BLaER1 treated with 17β-estradiol and CSF1 and Interleukin-3, amounts not matched to agents 10 nM and 100 nM (cell line): ENCODE measurements around the gene COL23A1.

Source experiments
- H3K27ac ChIP-seq, 11 experiments: shearing (Covaris generic); formaldehyde crosslinking; 2 replicates each; pipeline ENCODE4 v1.8.1; 2022
- H3K27me3 ChIP-seq, 11 experiments: shearing (Covaris generic); formaldehyde crosslinking; 2 replicates each; pipeline ENCODE4 v1.8.1; 2022
- H3K36me3 ChIP-seq, 11 experiments: shearing (Covaris generic); formaldehyde crosslinking; 2 replicates each; pipeline ENCODE4 v1.8.1; 2022
- H3K4me1 ChIP-seq, 10 experiments: shearing (Covaris generic); formaldehyde crosslinking; 2 replicates each; pipeline ENCODE4 v1.8.1; 2022
- H3K4me2 ChIP-seq, 11 experiments: shearing (Covaris generic); formaldehyde crosslinking; 2 replicates each; pipeline ENCODE4 v1.8.1; 2022
- H3K4me3 ChIP-seq, 10 experiments: shearing (Covaris generic); formaldehyde crosslinking; 2 replicates each; pipeline ENCODE4 v1.8.1; 2022
- H3K9ac ChIP-seq, 11 experiments: shearing (Covaris generic); formaldehyde crosslinking; 2 replicates each; pipeline ENCODE4 v1.8.1; 2022
- H3K9me3 ChIP-seq, 11 experiments: shearing (Covaris generic); formaldehyde crosslinking; replicated peaks in 1 of 11; 2 replicates each; pipeline ENCODE4 v1.8.1; 2022
- H4K20me1 ChIP-seq, 11 experiments: shearing (Covaris generic); formaldehyde crosslinking; 2 replicates each; pipeline ENCODE4 v1.8.1; 2022
- Cebpa-rat ChIP-seq, 11 experiments: shearing (Covaris generic); IDR thresholded peaks; 2 replicates each; pipeline ENCODE4 v1.8.1; 2022

The COL23A1 gene

DNA sequence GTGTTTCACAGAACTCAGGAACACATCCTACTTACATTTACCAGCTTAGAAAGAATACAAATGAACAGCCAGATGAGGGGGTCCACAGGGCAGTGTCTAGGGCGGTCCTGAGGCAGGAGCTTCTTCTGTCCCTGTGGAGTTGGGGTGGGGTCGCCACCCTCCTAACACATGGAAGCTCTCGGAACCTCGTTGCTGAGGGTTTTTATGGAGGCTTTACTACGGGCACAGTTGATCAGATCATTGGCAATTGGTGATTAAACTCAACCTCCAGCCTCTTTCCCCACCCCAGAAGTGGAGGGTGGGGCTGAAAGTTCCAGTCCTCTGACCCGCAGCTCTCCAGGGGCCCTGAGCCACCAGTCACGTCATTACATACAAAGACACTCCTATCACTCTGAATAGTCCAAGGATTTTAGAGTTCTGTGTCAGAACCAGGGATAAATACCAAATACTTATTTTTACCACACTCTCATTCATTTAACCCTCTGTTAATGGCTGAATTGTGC, 156.9 kb downstream of the COL23A1 start:
- no peak for TF ChIP-seq Cebpa-rat (IDR thresholded peaks at IDR 0.05)
- Histone ChIP-seq H3K9ac (0 out of 22 replicates have a peak overlapping the region, but pooled peaks of 1 of the 11 experiments have one; percentile 52), H3K36me3 (no peaks in the 10 kb centered on the region), H3K9me3 (peaks cover 0 to 7% (median 0%) of the 10 kb centered on the region in 11 experiments; a peak in 3 of 22 replicates), H3K27me3 (peaks cover 0 to 14% (median 0%) of the 10 kb centered on the region in 11 experiments; a peak in 2 of 22 replicates), H4K20me1 (no peaks in the 10 kb centered on the region), H3K27ac (peak overlapping the region in 7 of 11 experiments; percentile 48 to 65 (median 57); a peak in 13 of 22 replicates), H3K4me2 (peak overlapping the region; percentile 61 to 98 (median 90)), H3K4me3 (no peak overlapping the region), H3K4me1 (peaks cover 35 to 70% (median 63%) of the 10 kb centered on the region in 10 experiments)

DNA sequence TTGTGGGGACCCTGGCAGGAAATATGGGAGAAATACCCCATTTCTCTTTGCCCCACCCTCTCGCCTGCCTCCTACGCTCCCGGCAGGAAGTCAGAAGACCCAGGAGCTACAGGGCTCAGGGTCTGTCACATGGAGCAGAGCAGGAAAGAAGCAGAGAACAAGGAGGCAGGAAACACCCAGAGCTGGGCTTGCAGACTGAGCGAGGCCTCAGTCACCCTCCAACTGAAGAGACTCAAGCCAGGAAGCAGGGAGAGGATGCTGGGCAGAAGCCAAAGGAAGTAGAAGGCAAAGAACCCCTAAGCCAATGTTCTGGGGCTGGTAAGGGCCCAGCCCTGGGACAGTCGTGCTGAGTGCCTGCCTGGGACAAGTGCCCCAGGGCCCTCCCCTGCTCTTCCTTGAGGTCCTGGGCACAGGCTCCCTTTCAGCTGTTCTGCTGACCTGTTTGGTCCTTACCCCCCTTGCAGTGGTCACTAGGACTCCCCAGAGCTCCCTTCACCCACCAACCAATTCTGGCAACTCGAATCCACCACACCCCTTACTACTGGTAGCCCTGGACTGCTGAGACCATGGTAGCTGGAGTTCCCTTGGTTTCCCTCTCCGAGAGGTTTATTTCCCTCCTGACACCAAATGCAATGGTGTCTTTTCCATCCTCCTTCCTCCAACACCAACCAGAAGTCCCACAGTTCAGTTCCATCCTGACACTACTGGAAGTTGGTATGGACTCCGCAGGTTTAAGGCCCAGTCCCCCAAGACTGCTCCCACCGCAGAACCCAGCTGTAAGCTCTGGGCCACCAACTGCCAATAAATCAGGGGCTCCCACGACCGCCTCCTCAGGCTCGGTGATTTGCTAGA, 157.5 kb downstream of the COL23A1 start:
- H3K9me3 ChIP-seq = peaks cover 0 to 7% (median 0%) of the 10 kb centered on the region in 11 experiments; a peak in 3 of 22 replicates
- peaks cover 0 to 14% (median 0%) of the 10 kb centered on the region in 11 experiments; a peak in 2 of 22 replicates for H3K27me3 ChIP-seq
- H3K4me2 ChIP-seq = peak overlapping the region; percentile 61 to 98 (median 90)
- peaks cover 35 to 65% (median 57%) of the 10 kb centered on the region in 10 experiments for H3K4me1 ChIP-seq
- H3K36me3 ChIP-seq = no peaks in the 10 kb centered on the region
- peak overlapping the region in 6 of 11 experiments; percentile 3 to 21 (median 11); a peak in 4 of 22 replicates for H3K9ac ChIP-seq
- no peaks in the 10 kb centered on the region for H4K20me1 ChIP-seq
- TF ChIP-seq Cebpa-rat (IDR thresholded peaks at IDR 0.05) = no peak
- no peak overlapping the region for H3K4me3 ChIP-seq
- peak overlapping the region in 9 of 11 experiments; percentile 12 to 65 (median 54); a peak in 17 of 22 replicates for H3K27ac ChIP-seq

DNA sequence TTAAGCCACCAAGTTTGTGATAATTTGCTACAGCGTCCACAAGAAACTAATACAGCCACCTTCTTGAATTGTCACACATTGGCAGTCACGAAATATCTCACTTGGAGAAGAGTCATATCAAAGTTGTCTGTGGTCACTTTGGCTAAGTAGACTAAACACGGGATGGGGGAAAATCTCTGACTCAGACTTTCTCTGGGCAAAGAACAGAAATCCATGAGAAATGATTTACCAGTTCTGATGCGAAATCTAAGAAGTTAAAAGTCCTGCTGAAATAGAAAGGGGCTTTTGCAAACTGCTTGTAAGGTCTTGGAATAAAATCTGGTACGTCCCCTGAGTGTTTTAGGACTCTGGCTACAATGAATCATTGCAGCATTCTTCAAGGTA, 158.4 kb downstream of the COL23A1 start:
- H3K9me3 ChIP-seq = peaks cover 0 to 7% (median 0%) of the 10 kb centered on the region in 11 experiments; a peak in 3 of 22 replicates
- peaks cover 35 to 56% (median 48%) of the 10 kb centered on the region in 10 experiments for H3K4me1 ChIP-seq
- H3K4me2 ChIP-seq = peak overlapping the region in 9 of 11 experiments; percentile 80 to 98 (median 90); a peak in 11 of 22 replicates
- H3K4me3 ChIP-seq = no peak overlapping the region
- H3K27me3 ChIP-seq = peaks cover 0 to 14% (median 0%) of the 10 kb centered on the region in 11 experiments; a peak in 2 of 22 replicates
- H3K9ac ChIP-seq = no peak overlapping the region; a peak in 1 of 22 replicates
- no peak for TF ChIP-seq Cebpa-rat (IDR thresholded peaks at IDR 0.05)
- H3K36me3 ChIP-seq = no peaks in the 10 kb centered on the region
- H3K27ac ChIP-seq = no peak overlapping the region; a peak in 1 of 22 replicates
- H4K20me1 ChIP-seq = no peaks in the 10 kb centered on the region

DNA sequence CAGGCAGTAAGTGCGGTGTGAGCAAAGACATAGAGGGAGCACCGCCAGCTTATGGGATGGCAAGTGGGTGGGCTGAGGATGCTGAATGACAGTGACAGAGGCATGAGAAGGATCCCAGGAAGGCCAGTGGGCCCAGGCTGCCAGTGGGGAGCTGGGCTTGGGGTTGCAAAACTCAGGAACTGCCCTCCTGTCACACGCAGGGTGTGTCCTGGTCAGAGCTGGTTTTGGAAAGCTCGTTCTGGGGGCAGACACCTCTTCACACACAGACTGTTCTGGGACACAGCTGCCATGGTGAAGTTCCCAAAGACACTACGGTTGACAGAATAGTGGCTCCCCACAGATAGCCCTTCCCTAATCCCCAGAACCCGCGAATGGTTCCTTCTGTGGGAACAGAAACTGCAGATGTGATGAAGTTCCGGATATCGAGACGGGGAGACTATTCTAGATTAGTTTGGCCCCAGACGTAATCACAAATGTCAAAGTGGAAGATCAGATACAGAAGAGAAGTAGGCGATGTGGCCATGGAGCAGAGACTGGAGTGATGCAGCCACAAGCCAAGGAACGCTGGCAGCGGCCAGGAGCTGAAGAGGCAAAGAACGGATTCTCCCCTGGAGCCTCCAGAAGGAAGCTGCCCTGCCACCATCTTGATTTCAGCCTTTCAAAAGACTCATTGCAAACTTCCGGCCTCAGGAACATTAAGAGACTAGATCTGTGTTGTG, 159.0 kb downstream of the COL23A1 start:
- Histone ChIP-seq H3K4me3 (no peak overlapping the region), H3K9me3 (peaks cover 0 to 7% (median 0%) of the 10 kb centered on the region in 11 experiments; a peak in 3 of 22 replicates), H3K9ac (no peak overlapping the region), H4K20me1 (no peaks in the 10 kb centered on the region), H3K36me3 (no peaks in the 10 kb centered on the region), H3K27ac (no peak overlapping the region), H3K4me2 (no peak overlapping the region; a peak in 1 of 22 replicates), H3K4me1 (peaks cover 35 to 51% (median 44%) of the 10 kb centered on the region in 10 experiments), H3K27me3 (peaks cover 0 to 14% (median 0%) of the 10 kb centered on the region in 11 experiments; a peak in 2 of 22 replicates)
- no peak for TF ChIP-seq Cebpa-rat (IDR thresholded peaks at IDR 0.05)

DNA sequence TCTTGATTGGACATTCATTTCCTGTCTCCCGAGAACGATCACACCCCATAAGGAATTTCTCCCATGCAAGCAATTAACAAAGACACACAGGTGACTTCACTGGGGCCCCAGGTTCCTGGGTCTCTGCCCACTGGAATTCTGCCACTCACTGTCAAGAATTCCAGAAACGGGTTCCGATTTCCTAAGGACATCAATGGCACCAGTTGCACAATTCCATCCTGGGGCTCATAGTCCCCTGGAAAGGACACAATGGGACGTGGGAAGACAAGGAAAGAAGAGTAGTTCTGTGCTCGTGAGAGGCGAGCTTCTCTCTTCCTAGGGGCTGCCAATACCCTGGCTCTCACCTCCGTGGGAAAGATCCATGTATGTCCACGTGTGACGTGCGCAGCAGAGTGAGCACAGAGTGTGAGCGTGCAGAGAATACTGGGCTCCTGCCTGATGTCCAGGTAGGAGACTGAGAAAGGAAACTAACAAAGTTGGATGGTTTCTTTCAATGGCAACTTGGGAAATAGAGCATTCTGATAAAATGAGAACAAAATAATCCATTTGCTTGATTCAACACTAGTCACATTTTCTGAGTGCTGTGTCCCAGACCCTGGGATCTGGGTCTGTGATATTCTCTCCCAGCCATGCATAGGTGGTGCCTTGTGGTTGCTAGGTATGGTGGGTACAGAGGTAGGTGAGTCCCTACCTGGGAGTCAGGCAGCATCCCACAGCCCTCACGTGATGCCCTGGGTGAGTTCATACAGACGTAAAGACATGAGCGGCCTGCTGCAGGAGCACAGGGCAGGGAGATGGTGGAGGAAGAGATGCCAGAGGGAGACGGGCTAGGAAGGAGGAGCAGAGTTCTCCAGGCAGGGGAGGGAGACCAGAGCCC, 159.8 kb downstream of the COL23A1 start:
- H3K4me2 ChIP-seq = no peak overlapping the region
- no peaks in the 10 kb centered on the region for H3K36me3 ChIP-seq
- H3K27me3 ChIP-seq = peaks cover 0 to 8% (median 0%) of the 10 kb centered on the region in 11 experiments; a peak in 2 of 22 replicates
- H3K9ac ChIP-seq = no peak overlapping the region
- H3K4me1 ChIP-seq = peaks cover 30 to 43% (median 36%) of the 10 kb centered on the region in 10 experiments
- no peak overlapping the region for H3K4me3 ChIP-seq
- TF ChIP-seq Cebpa-rat (IDR thresholded peaks at IDR 0.05) = no peak
- no peak overlapping the region for H3K27ac ChIP-seq
- H3K9me3 ChIP-seq = peaks cover 0 to 7% (median 0%) of the 10 kb centered on the region in 11 experiments; a peak in 3 of 22 replicates
- no peaks in the 10 kb centered on the region for H4K20me1 ChIP-seq

DNA sequence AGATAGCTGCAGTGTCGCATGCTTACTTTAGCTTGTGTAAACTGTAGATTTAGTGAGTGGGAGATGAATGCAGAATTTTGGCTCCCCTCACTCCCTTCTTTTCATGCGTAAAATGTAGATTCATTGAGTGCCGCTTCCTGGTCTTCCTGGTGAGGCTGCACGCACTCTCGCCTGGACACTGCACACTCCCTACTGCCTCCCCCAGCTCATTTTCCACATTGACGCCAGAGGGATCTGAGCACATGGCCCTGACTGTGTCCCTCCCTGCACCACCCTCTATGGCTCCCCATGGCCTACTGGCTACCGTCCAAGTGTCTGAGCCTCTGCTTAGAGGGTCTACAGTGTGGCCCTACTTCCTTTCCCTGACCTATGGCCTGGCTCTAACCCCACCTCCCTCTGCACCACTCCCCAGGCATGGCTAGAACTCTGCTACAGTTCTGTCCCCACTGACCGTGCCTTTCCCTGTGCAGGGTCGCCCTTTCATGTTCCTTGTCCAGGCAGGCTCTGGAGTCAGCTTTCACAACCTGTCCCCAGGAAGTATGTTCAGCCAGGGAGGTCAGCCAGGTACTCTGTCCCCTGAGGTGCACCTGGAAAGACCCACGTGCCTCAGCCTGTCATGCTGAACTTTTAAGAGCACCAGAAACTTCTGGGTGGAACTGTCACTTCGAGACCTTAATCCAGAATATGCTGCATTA, 160.6 kb downstream of the COL23A1 start:
- H3K4me2 ChIP-seq = no peak overlapping the region
- no peaks in the 10 kb centered on the region for H4K20me1 ChIP-seq
- no peaks in the 10 kb centered on the region for H3K36me3 ChIP-seq
- no peak for TF ChIP-seq Cebpa-rat (IDR thresholded peaks at IDR 0.05)
- H3K27me3 ChIP-seq = peaks cover 0 to under 1% (median 0%) of the 10 kb centered on the region in 11 experiments; a peak in 1 of 22 replicates
- H3K4me1 ChIP-seq = peaks cover 23 to 35% (median 28%) of the 10 kb centered on the region in 10 experiments
- H3K9me3 ChIP-seq = peaks cover 0 to 7% (median 0%) of the 10 kb centered on the region in 11 experiments; a peak in 3 of 22 replicates
- no peak overlapping the region for H3K9ac ChIP-seq
- no peak overlapping the region for H3K4me3 ChIP-seq
- H3K27ac ChIP-seq = no peak overlapping the region; a peak in 1 of 22 replicates

DNA sequence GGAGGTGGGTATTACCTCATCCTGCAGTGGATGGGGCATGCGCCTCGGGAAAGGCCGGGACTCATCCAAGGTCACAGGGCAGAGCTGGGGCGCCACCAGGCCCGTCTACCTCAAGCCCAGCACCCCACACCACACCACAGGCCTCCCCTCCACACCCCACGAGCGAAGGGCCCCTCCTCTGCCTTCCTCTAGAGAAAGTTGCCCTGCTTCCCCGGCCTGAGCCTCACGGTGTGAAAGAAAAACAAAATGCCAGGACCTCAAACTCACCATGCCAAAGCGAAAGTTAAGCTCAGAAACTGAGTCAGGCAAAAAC, 161.1 kb downstream of the COL23A1 start:
- Histone ChIP-seq H3K27me3 (no peaks in the 10 kb centered on the region), H3K4me2 (no peak overlapping the region), H3K9me3 (peaks cover 0 to 7% (median 0%) of the 10 kb centered on the region in 11 experiments; a peak in 3 of 22 replicates), H3K27ac (no peak overlapping the region; a peak in 1 of 22 replicates), H3K9ac (no peak overlapping the region), H3K36me3 (no peaks in the 10 kb centered on the region), H4K20me1 (no peaks in the 10 kb centered on the region), H3K4me3 (no peak overlapping the region), H3K4me1 (peaks cover 17 to 29% (median 24%) of the 10 kb centered on the region in 10 experiments)
- TF ChIP-seq Cebpa-rat (IDR thresholded peaks at IDR 0.05) = no peak
